ENCODE results near the gene TIMM8A. TPM values are rescaled to one million over a fixed set of nuclear protein-coding genes. Genes with fewer than 3 reads are reported as not detected.

TIMM8A gene
- total and polyA plus RNA-seq, 4 donors, result 6.1 to 21.4 (median 13.8) TPM

DNA sequence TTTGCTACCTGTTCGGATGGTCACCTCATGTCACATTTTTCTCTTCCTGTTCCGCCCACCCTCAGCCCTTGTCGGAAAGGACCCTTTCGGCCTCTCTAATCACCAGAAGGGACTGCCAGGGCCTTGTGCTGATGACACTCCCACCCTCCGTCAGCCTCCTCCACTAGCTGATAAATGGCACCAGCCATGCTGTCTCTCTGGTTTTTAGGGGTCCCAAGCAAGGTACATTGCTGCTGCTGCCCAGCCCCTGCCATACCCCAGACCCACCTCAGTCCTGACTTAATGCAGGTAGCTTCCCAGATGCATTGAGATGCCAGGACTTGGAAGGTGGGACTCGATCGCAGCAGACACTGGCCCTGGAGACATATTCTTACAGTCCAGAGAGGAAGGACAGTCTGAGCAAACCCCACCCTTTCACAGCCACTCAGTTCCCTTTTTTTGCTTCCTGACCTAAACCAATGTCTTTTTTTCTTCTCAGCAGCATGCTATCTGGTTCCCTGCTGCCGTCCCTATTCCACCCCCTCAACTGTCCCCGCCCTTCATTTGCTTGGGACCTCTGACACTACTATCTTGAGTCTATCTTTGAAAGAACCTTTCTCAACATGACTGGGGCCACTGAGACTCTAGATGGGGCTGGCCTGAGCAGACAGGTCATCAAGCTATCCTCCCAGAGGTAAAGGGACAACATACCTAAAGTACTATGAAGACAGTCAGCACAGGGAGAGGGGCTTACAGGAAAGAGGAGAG is 37.4 kb upstream of the TIMM8A start, which contains the start of gene BTK (continued):
- TF ChIP-seq GABPA (IDR thresholded peaks at IDR 0.05 in 1 of 2, conservative IDR thresholded peaks at IDR 0.05 in 1 of 2) (no peak), JUND (IDR thresholded peaks at IDR 0.05) (no peak), NR2F2 (IDR thresholded peaks at IDR 0.05) (no peak), SP1 (IDR thresholded peaks at IDR 0.05) (no peak), CTCF (IDR thresholded peaks at IDR 0.05; ENCODE audit: low read depth, low read length, missing input control) (no peak)

DNA sequence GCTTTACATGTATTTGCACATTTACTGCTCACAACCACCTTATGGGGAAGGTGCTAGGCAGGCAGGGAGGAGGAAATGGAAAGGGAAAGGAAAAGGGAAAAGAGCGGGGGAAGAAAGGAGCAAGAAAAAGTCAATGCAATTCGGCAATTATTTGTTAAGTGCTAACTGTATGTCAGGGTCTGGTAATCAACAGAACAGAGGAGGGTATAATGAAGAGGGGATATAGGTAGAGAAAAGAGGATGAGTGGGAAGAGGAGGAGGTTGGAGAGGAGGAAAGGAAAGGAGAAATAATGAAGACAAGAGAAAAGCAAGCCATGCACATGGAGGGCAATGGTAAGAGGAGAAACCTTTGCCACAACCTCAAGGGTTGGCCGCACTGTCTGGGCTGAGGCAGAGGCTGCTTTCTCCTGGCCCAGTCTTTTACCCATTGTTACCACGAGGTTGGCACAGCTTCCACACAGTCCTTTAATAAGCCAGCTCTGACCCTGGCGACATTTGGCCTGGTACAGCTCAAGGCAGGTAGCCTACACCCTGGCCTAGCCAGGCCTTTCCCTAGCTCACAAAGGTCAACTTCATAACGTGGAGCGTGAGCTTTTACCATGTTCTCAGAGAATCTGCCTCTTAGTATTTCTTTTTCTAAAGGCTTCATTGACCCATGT is 36.6 kb upstream of the TIMM8A start:
- no peak overlapping the region for H3K27ac ChIP-seq (ENCODE audit: low read depth in 1 of 2, low read length in 2 of 2)
- H3K9ac ChIP-seq (ENCODE audit: low read depth in 1 of 2, low read length in 2 of 2), result no peak overlapping the region
- no peak overlapping the region for H3K4me3 ChIP-seq (ENCODE audit: low read depth in 1 of 3, low read length in 3 of 3)
- H3K4me1 ChIP-seq (ENCODE audit: control insufficient read depth in 4 of 4, insufficient read depth in 4 of 4, low read length in 3 of 4), result no peaks in the 10 kb centered on the region
- TF ChIP-seq HNF4G (IDR thresholded peaks at IDR 0.05), result no peak
- TF ChIP-seq FOXA1 (IDR thresholded peaks at IDR 0.05), result no peak
- no peak for TF ChIP-seq JUND (IDR thresholded peaks at IDR 0.05)
- TF ChIP-seq NR2F2 (IDR thresholded peaks at IDR 0.05), result no peak
- TF ChIP-seq, protein P1, sequence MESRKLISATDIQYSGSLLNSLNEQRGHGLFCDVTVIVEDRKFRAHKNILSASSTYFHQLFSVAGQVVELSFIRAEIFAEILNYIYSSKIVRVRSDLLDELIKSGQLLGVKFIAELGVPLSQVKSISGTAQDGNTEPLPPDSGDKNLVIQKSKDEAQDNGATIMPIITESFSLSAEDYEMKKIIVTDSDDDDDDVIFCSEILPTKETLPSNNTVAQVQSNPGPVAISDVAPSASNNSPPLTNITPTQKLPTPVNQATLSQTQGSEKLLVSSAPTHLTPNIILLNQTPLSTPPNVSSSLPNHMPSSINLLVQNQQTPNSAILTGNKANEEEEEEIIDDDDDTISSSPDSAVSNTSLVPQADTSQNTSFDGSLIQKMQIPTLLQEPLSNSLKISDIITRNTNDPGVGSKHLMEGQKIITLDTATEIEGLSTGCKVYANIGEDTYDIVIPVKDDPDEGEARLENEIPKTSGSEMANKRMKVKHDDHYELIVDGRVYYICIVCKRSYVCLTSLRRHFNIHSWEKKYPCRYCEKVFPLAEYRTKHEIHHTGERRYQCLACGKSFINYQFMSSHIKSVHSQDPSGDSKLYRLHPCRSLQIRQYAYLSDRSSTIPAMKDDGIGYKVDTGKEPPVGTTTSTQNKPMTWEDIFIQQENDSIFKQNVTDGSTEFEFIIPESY (IDR thresholded peaks at IDR 0.05), result no peak
- no peak for TF ChIP-seq EGR1 (IDR thresholded peaks at IDR 0.05; ENCODE audit: low read depth in 2 of 2)
- no peak for TF ChIP-seq FOXA2 (IDR thresholded peaks at IDR 0.05)
- no peak for TF ChIP-seq TAF1 (conservative IDR thresholded peaks at IDR 0.05)
- TF ChIP-seq MAX (IDR thresholded peaks at IDR 0.05), result no peak
- TF ChIP-seq SP1 (IDR thresholded peaks at IDR 0.05), result no peak
- TF ChIP-seq REST (IDR thresholded peaks at IDR 0.05), result no peak
- TF ChIP-seq YY1 (IDR thresholded peaks at IDR 0.05), result no peak
- TF ChIP-seq RAD21 (IDR thresholded peaks at IDR 0.05), result no peak
- no peak for TF ChIP-seq CTCF (IDR thresholded peaks at IDR 0.05; ENCODE audit: low read depth, low read length, missing input control)
- H3K9me3 ChIP-seq (ENCODE audit: control insufficient read depth in 4 of 4, low read length in 3 of 4), result no peaks in the 10 kb centered on the region
- H3K27me3 ChIP-seq (ENCODE audit: control insufficient read depth in 4 of 4, insufficient read depth in 4 of 4, low read length in 3 of 4), result no peaks in the 10 kb centered on the region
- H3K36me3 ChIP-seq (ENCODE audit: control insufficient read depth in 4 of 4, insufficient read depth in 3 of 4, low read depth in 1 of 4, low read length in 3 of 4), result no peaks in the 10 kb centered on the region
- 78% methylated on average over 7 of the region's 7 CpGs for WGBS
- DNase-seq (ENCODE audit: low spot score), result no peak

All from liver (tissue), 9 donors.